ENCODE measurements around the gene MEGF9.

Gene MEGF9

DNA sequence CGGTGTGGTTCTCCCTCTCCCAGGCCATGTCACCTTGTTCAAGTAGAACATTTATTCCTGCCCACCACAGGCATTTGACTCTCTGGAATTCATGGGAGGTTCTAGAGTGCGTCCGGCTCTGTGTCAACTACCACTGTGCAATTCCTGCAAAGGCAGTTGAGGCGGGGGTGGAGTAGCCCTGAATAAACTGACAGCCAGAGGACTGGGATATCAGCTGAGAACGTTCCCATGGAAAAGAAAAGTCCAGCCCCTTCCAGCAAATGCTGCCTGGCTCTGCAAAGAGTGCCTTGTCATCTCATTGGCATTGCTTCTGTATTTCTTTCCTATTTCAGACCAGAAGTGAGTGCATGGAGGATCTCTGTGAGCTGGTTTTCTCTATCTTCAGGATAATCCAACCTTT, 18.9 kb upstream of the MEGF9 start:
- Histone ChIP-seq H3K4me3 (ENCODE audit: low read length) (no peak overlapping the region), H3K9me2 (replicated peaks; ENCODE audit: control insufficient read depth, low read length) (no peaks in the 10 kb centered on the region), H3F3A (ENCODE audit: control insufficient read depth, insufficient read depth) (peaks cover 2% of the 10 kb centered on the region), H3K27me3 (ENCODE audit: control insufficient read depth, low read length) (no peaks in the 10 kb centered on the region), H3K9me3 (ENCODE audit: control insufficient read depth, insufficient read depth, low read length) (no peaks in the 10 kb centered on the region), H3K79me2 (ENCODE audit: control insufficient read depth, low read length) (no peaks in the 10 kb centered on the region), H4K20me1 (ENCODE audit: control insufficient read depth, insufficient read depth, low read depth, low read length) (no peaks in the 10 kb centered on the region), H3K27ac (ENCODE audit: low read depth, low read length) (no peak overlapping the region), H3K4me2 (ENCODE audit: low read length) (no peak overlapping the region), H3K36me3 (ENCODE audit: control insufficient read depth, low read length) (no peaks in the 10 kb centered on the region), H3K4me1 (ENCODE audit: control insufficient read depth, low read length) (peaks cover 48% of the 10 kb centered on the region)
- TF ChIP-seq, protein P1, sequence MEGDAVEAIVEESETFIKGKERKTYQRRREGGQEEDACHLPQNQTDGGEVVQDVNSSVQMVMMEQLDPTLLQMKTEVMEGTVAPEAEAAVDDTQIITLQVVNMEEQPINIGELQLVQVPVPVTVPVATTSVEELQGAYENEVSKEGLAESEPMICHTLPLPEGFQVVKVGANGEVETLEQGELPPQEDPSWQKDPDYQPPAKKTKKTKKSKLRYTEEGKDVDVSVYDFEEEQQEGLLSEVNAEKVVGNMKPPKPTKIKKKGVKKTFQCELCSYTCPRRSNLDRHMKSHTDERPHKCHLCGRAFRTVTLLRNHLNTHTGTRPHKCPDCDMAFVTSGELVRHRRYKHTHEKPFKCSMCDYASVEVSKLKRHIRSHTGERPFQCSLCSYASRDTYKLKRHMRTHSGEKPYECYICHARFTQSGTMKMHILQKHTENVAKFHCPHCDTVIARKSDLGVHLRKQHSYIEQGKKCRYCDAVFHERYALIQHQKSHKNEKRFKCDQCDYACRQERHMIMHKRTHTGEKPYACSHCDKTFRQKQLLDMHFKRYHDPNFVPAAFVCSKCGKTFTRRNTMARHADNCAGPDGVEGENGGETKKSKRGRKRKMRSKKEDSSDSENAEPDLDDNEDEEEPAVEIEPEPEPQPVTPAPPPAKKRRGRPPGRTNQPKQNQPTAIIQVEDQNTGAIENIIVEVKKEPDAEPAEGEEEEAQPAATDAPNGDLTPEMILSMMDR (IDR thresholded peaks at IDR 0.05; ENCODE audit: low read depth, low read length, poor library complexity, severe bottlenecking): no peak
- no peak for TF ChIP-seq EZH2phosphoT487 (IDR thresholded peaks at IDR 0.05; ENCODE audit: borderline replicate concordance, low read length)

GRCh38 chr9:120730654-120731514, 16.6 kb upstream of the MEGF9 start:
- no peaks in the 10 kb centered on the region for H3K36me3 ChIP-seq (ENCODE audit: control insufficient read depth, low read length)
- no peaks in the 10 kb centered on the region for H3K27me3 ChIP-seq (ENCODE audit: control insufficient read depth, low read length)
- no peaks in the 10 kb centered on the region for H3K9me2 ChIP-seq (replicated peaks; ENCODE audit: control insufficient read depth, low read length)
- TF ChIP-seq EZH2phosphoT487 (IDR thresholded peaks at IDR 0.05; ENCODE audit: borderline replicate concordance, low read length): no peak
- TF ChIP-seq, protein P1 (IDR thresholded peaks at IDR 0.05; ENCODE audit: low read depth, low read length, poor library complexity, severe bottlenecking): no peak
- no peaks in the 10 kb centered on the region for H4K20me1 ChIP-seq (ENCODE audit: control insufficient read depth, insufficient read depth, low read depth, low read length)
- H3K4me3 ChIP-seq (ENCODE audit: low read length): no peak overlapping the region
- H3K4me1 ChIP-seq (ENCODE audit: control insufficient read depth, low read length): peaks cover 43% of the 10 kb centered on the region
- peak overlapping the region; percentile 24 for H3K4me2 ChIP-seq (ENCODE audit: low read length)
- peaks cover 2% of the 10 kb centered on the region; the same call in 1 of the 2 replicates for H3F3A ChIP-seq (ENCODE audit: control insufficient read depth, insufficient read depth)
- no peaks in the 10 kb centered on the region for H3K79me2 ChIP-seq (ENCODE audit: control insufficient read depth, low read length)
- H3K9me3 ChIP-seq (ENCODE audit: control insufficient read depth, insufficient read depth, low read length): no peaks in the 10 kb centered on the region
- no peak overlapping the region for H3K27ac ChIP-seq (ENCODE audit: low read depth, low read length)

GRCh38 chr9:120729791-120730241, 15.5 kb upstream of the MEGF9 start:
- Histone ChIP-seq H3K27me3 (ENCODE audit: control insufficient read depth, low read length) (no peaks in the 10 kb centered on the region), H3K79me2 (ENCODE audit: control insufficient read depth, low read length) (no peaks in the 10 kb centered on the region), H3K36me3 (ENCODE audit: control insufficient read depth, low read length) (no peaks in the 10 kb centered on the region), H3K9me2 (replicated peaks; ENCODE audit: control insufficient read depth, low read length) (no peaks in the 10 kb centered on the region), H3K4me2 (ENCODE audit: low read length) (no peak overlapping the region), H3F3A (ENCODE audit: control insufficient read depth, insufficient read depth) (peaks cover 2% of the 10 kb centered on the region; the same call in 1 of the 2 replicates), H3K4me3 (ENCODE audit: low read length) (no peak overlapping the region), H4K20me1 (ENCODE audit: control insufficient read depth, insufficient read depth, low read depth, low read length) (no peaks in the 10 kb centered on the region), H3K4me1 (ENCODE audit: control insufficient read depth, low read length) (peaks cover 32% of the 10 kb centered on the region), H3K27ac (ENCODE audit: low read depth, low read length) (no peak overlapping the region), H3K9me3 (ENCODE audit: control insufficient read depth, insufficient read depth, low read length) (no peaks in the 10 kb centered on the region)
- TF ChIP-seq, protein P1 (IDR thresholded peaks at IDR 0.05; ENCODE audit: low read depth, low read length, poor library complexity, severe bottlenecking): peak; percentile 67
- no peak for TF ChIP-seq EZH2phosphoT487 (IDR thresholded peaks at IDR 0.05; ENCODE audit: borderline replicate concordance, low read length)

Data from DOHH2 (cell line).